Panc1 (cell line): ENCODE results near the gene NCBP2. TPM values are rescaled to one million over a fixed set of nuclear protein-coding genes. Genes with fewer than 3 reads are reported as not detected.

Source experiments
- ATAC-seq: fragments of 200-7000 bp; cut with Tn5 transposase; 2 replicates; pipeline ENCODE4 v1.9.1; 2020; ENCODE audit warnings: mild to moderate bottlenecking, moderate library complexity
- BruUV-seq: library from RNA; stranded (reverse); fragments of 400-500 nt; replicated peaks from 2 replicates; lab custom pipeline; 2021; lab: Mats Ljungman, UMichigan
- CTCF ChIA-PET: fragments of 300-600 bp; sonication (Branson Sonifier 250); formaldehyde crosslinking; loops from one replicate; lab custom pipeline; 2022; ENCODE audit warnings: antibody characterized with exemption; lab: Charles Lee
- POLR2A ChIA-PET: fragments of 300-600 bp; sonication (Branson Sonifier 250); formaldehyde crosslinking; loops from one replicate; lab custom pipeline; 2022; ENCODE audit warnings: antibody characterized with exemption; lab: Charles Lee
- DNase-seq: peaks from one replicate; pipeline ENCODE4 v3.0.0-alpha.2; 2010; ENCODE audit warnings: low read depth, low spot score
- H3K27ac ChIP-seq: 2 replicates; pipeline ENCODE4 v1.5.1; 2011; ENCODE audit warnings: mild to moderate bottlenecking, low read length, inconsistent platforms
- H3K27me3 ChIP-seq: fragments of 200-500 bp; sonication (Bioruptor generic); 2 replicates; pipeline ENCODE4 v1.6.0; 2014; ENCODE audit warnings: low read length, inconsistent platforms; ENCODE audit not compliant: control insufficient read depth, insufficient read depth
- H3K36me3 ChIP-seq: fragments of 200-500 bp; sonication (Bioruptor generic); 2 replicates; pipeline ENCODE4 v1.5.1; 2014; ENCODE audit warnings: inconsistent platforms, mild to moderate bottlenecking, low read length, moderate library complexity; ENCODE audit not compliant: control insufficient read depth, insufficient read depth
- H3K4me1 ChIP-seq: 2 replicates; pipeline ENCODE4 v1.5.1; 2011; ENCODE audit warnings: inconsistent platforms, mild to moderate bottlenecking, low read length, moderate library complexity; ENCODE audit not compliant: control insufficient read depth, insufficient read depth
- H3K4me3 ChIP-seq, 2 experiments: 2 replicates each; pipeline ENCODE4 v1.5.1; 2011 to 2012; ENCODE audit warnings: low read depth in 2 of 2, low read length in 2 of 2, mild to moderate bottlenecking in 2 of 2, inconsistent platforms in 1 of 2, moderate library complexity in 1 of 2
- H3K9me3 ChIP-seq: fragments of 200-500 bp; sonication (Bioruptor generic); 2 replicates; pipeline ENCODE4 v1.5.1; 2014; ENCODE audit warnings: low read depth, mild to moderate bottlenecking, inconsistent platforms, low read length, moderate library complexity; ENCODE audit not compliant: control insufficient read depth, insufficient read depth
- CTCF ChIP-seq: fragments of 450-650 bp; IDR thresholded peaks from 2 replicates; pipeline ENCODE4 v1.5.1; 2017; ENCODE audit warnings: mild to moderate bottlenecking
- POLR2AphosphoS5 ChIP-seq: IDR thresholded peaks from 2 replicates; pipeline ENCODE4 v1.6.1; 2012; ENCODE audit warnings: mild to moderate bottlenecking, low read depth, low read length, moderate library complexity
- REST ChIP-seq, 2 experiments: IDR thresholded peaks; 2 replicates each; pipeline ENCODE4 v1.6.1; 2011 to 2012; ENCODE audit warnings: low read depth in 2 of 2, control low read depth in 1 of 2, low read length in 1 of 2, mild to moderate bottlenecking in 1 of 2, moderate library complexity in 1 of 2; ENCODE audit not compliant: insufficient read depth in 1 of 2
- SIN3A ChIP-seq: IDR thresholded peaks from 2 replicates; pipeline ENCODE4 v1.6.1; 2012; ENCODE audit warnings: low read depth, mild to moderate bottlenecking, low read length, moderate library complexity, borderline replicate concordance; ENCODE audit not compliant: insufficient read depth
- TCF7L2 ChIP-seq: IDR thresholded peaks from 2 replicates; pipeline ENCODE4 v1.6.1; 2011; ENCODE audit warnings: mild to moderate bottlenecking, low read depth, low read length, inconsistent platforms
- in situ Hi-C: cut with HindIII; loops from 2 replicates; pipeline ENCODE4 v1.10.0; 2016; ENCODE audit warnings: low sequenced_read_pairs, low pct_unique_long_range_greater_than_20kb
- intact Hi-C: fragments of 100-400 bp; cut with micrococcal nuclease; formaldehyde crosslinking; loops from one replicate; pipeline ENCODE4 v1.10.0; 2022; ENCODE audit not compliant: unreplicated experiment
- total RNA-seq: library from RNA; stranded (reverse); gene quantifications from one replicate; pipeline ENCODE4 v1.2.1, GENCODE V29; 2021; ENCODE audit not compliant: unreplicated experiment

NCBP2 gene
- total RNA-seq, 1 experiment from 2014 or later: 122 TPM

GRCh38 chr3:196903740-196904139 is 38.6 kb downstream of the NCBP2 start:
- no peak for DNase-seq
- POLR2A ChIA-PET: no interaction called here
- H3K4me1 ChIP-seq: no peaks in the 10 kb centered on the region
- intact Hi-C loops: no loop called here
- no peaks in the 10 kb centered on the region for H3K9me3 ChIP-seq
- BruUV-seq: TSS peak; percentile 27
- in situ Hi-C loops: no loop called here
- no peak for TF ChIP-seq SIN3A
- TF ChIP-seq TCF7L2: no peak
- TF ChIP-seq REST (IDR thresholded peaks at IDR 0.05; ENCODE audit: insufficient read depth in 1 of 2, low read depth in 2 of 2, low read length in 1 of 2): no peak
- TF ChIP-seq CTCF: no peak
- TF ChIP-seq POLR2AphosphoS5: no peak
- ATAC-seq: no peak
- H3K36me3 ChIP-seq: peaks cover 33% of the 10 kb centered on the region; the same call in 1 of the 2 replicates
- H3K27ac ChIP-seq: no peak overlapping the region
- H3K4me3 ChIP-seq: no peak overlapping the region
- no peaks in the 10 kb centered on the region for H3K27me3 ChIP-seq
- CTCF ChIA-PET: no interaction called here

- ChIA-PET POLR2A (no interaction called here), CTCF (no interaction called here)
- in situ Hi-C loops (no loop called here), intact Hi-C loops (no loop called here)
- no peak for DNase-seq
- Histone ChIP-seq H3K9me3 (no peaks in the 10 kb centered on the region), H3K27me3 (no peaks in the 10 kb centered on the region), H3K4me3 (no peak overlapping the region), H3K27ac (no peak overlapping the region), H3K36me3 (peaks cover 33% of the 10 kb centered on the region; the same call in 1 of the 2 replicates), H3K4me1 (no peaks in the 10 kb centered on the region)
- ATAC-seq: no peak
- TF ChIP-seq SIN3A (no peak), REST (IDR thresholded peaks at IDR 0.05; ENCODE audit: insufficient read depth in 1 of 2, low read depth in 2 of 2, low read length in 1 of 2) (no peak), POLR2AphosphoS5 (no peak), TCF7L2 (no peak), CTCF (no peak)
- BruUV-seq: no TSS peak
Measured at GRCh38 chr3:196902296-196902695, 40.0 kb downstream of the NCBP2 start.
